Activated naive CD8-positive, alpha-beta T cell treated with anti-CD3 and anti-CD28 coated beads, Interleukin-2, amount 50 U/mL, for 16 hours (primary cell): Measurements from ENCODE around the gene PEMT.

ENCODE experiments used
- DNase-seq: peaks from one replicate; pipeline ENCODE4 v3.0.0-alpha.2; 2020; ENCODE audit warnings: low read depth, low spot score

The PEMT gene

GRCh38 chr17:17553217-17554195, 38.0 kb downstream of the PEMT start:
- no peak for DNase-seq

GRCh38 chr17:17552351-17553216, 38.9 kb downstream of the PEMT start:
- DNase-seq, result no peak

GRCh38 chr17:17551361-17551760, 40.1 kb downstream of the PEMT start:
- no peak for DNase-seq

GRCh38 chr17:17549732-17550366, 41.7 kb downstream of the PEMT start:
- no peak for DNase-seq

- no peak for DNase-seq
Observed at GRCh38 chr17:17548044-17548443, 43.5 kb downstream of the PEMT start.

GRCh38 chr17:17547210-17547764, 44.2 kb downstream of the PEMT start:
- no peak for DNase-seq

- no peak for DNase-seq
Observed at GRCh38 chr17:17546399-17547185, 44.9 kb downstream of the PEMT start.

- no peak for DNase-seq
Observed at GRCh38 chr17:17545984-17546383, 45.5 kb downstream of the PEMT start.

GRCh38 chr17:17545031-17545820, 46.3 kb downstream of the PEMT start:
- no peak for DNase-seq

GRCh38 chr17:17542906-17543635, 48.4 kb downstream of the PEMT start:
- DNase-seq, result no peak

- no peak for DNase-seq
Observed at GRCh38 chr17:17541640-17542001, 49.9 kb downstream of the PEMT start.

- no peak for DNase-seq
Observed at GRCh38 chr17:17540935-17541639, 50.4 kb downstream of the PEMT start.

GRCh38 chr17:17540278-17540906, 51.1 kb downstream of the PEMT start:
- DNase-seq, result no peak

- no peak for DNase-seq
Observed at GRCh38 chr17:17539591-17539990, 51.9 kb downstream of the PEMT start.

- DNase-seq, result no peak
Observed at GRCh38 chr17:17538417-17539391, 52.8 kb downstream of the PEMT start.

- DNase-seq, result no peak
Observed at GRCh38 chr17:17537311-17538099, 54.0 kb downstream of the PEMT start.
